Cerebellar cortex (tissue), 1 donor: ENCODE data around the gene LGALS9C.
"Not testable (repeated sequence)": the region's sequence is repeated elsewhere in the genome, so short reads cannot be mapped to it uniquely, and the experiment has no call there.

ENCODE experiments used
- DNase-seq: peaks from one replicate; pipeline ENCODE4 v3.0.0-alpha.2; 2015; ENCODE audit warnings: low spot score

Gene LGALS9C

GRCh38 chr17:18530405-18530804 is 53.8 kb downstream of the LGALS9C start:
- DNase-seq: peak; percentile 0

- not testable (repeated sequence) for DNase-seq
Measured at GRCh38 chr17:18542234-18542633, 65.6 kb downstream of the LGALS9C start.

- not testable (repeated sequence) for DNase-seq
Measured at GRCh38 chr17:18542907-18543306, 66.3 kb downstream of the LGALS9C start.
